GM23248 (cell line): Measurements from ENCODE around the gene MSANTD1.

Source experiments
- EZH2 ChIP-seq: fragments of 200-600 bp; sonication (generic); IDR thresholded peaks from 2 replicates; pipeline ENCODE4 v1.6.1; 2018; ENCODE audit warnings: antibody characterized with exemption, mild to moderate bottlenecking; ENCODE audit not compliant: insufficient read depth, poor library complexity, severe bottlenecking
- EZH2phosphoT487 ChIP-seq: fragments of 200-600 bp; sonication (generic); IDR thresholded peaks from 2 replicates; pipeline ENCODE4 v1.6.1; 2018; ENCODE audit warnings: antibody characterized with exemption, moderate library complexity, mild to moderate bottlenecking, low read depth; ENCODE audit not compliant: insufficient read depth

GRCh38 chr4:3269991-3270611 lies 21.1 kb downstream of the MSANTD1 start:
- TF ChIP-seq EZH2phosphoT487 (no peak), EZH2 (no peak)
